Measurements from ENCODE around the gene ARVCF. TPM values are rescaled to one million over a fixed set of nuclear protein-coding genes. Genes with fewer than 3 reads are reported as not detected.

The ARVCF gene
- total and polyA plus RNA-seq, 2 experiments from 2014 or later: 15.6 to 122 TPM

- TF ChIP-seq EZH2 (IDR thresholded peaks at IDR 0.05; ENCODE audit: low read depth, unreplicated experiment): no peak
- TF ChIP-seq JUNB (IDR thresholded peaks at IDR 0.05; ENCODE audit: unreplicated experiment): no peak
- no peak for TF ChIP-seq STAT1 (IDR thresholded peaks at IDR 0.05; ENCODE audit: unreplicated experiment)
- no peak for TF ChIP-seq CTCF (conservative IDR thresholded peaks at IDR 0.05; ENCODE audit: low read depth in 2 of 2)
- no peak for TF ChIP-seq EZH2phosphoT487 (IDR thresholded peaks at IDR 0.05; ENCODE audit: unreplicated experiment)
- no peak for TF ChIP-seq NANOG (IDR thresholded peaks at IDR 0.05; ENCODE audit: borderline replicate concordance)
- TF ChIP-seq CREB1 (CRISPR knock-in tag; IDR thresholded peaks at IDR 0.05; ENCODE audit: low read depth): no peak
- no peak for TF ChIP-seq ZNF331 (CRISPR knock-in tag; IDR thresholded peaks at IDR 0.05; ENCODE audit: low read depth)
- TF ChIP-seq, protein P1, sequence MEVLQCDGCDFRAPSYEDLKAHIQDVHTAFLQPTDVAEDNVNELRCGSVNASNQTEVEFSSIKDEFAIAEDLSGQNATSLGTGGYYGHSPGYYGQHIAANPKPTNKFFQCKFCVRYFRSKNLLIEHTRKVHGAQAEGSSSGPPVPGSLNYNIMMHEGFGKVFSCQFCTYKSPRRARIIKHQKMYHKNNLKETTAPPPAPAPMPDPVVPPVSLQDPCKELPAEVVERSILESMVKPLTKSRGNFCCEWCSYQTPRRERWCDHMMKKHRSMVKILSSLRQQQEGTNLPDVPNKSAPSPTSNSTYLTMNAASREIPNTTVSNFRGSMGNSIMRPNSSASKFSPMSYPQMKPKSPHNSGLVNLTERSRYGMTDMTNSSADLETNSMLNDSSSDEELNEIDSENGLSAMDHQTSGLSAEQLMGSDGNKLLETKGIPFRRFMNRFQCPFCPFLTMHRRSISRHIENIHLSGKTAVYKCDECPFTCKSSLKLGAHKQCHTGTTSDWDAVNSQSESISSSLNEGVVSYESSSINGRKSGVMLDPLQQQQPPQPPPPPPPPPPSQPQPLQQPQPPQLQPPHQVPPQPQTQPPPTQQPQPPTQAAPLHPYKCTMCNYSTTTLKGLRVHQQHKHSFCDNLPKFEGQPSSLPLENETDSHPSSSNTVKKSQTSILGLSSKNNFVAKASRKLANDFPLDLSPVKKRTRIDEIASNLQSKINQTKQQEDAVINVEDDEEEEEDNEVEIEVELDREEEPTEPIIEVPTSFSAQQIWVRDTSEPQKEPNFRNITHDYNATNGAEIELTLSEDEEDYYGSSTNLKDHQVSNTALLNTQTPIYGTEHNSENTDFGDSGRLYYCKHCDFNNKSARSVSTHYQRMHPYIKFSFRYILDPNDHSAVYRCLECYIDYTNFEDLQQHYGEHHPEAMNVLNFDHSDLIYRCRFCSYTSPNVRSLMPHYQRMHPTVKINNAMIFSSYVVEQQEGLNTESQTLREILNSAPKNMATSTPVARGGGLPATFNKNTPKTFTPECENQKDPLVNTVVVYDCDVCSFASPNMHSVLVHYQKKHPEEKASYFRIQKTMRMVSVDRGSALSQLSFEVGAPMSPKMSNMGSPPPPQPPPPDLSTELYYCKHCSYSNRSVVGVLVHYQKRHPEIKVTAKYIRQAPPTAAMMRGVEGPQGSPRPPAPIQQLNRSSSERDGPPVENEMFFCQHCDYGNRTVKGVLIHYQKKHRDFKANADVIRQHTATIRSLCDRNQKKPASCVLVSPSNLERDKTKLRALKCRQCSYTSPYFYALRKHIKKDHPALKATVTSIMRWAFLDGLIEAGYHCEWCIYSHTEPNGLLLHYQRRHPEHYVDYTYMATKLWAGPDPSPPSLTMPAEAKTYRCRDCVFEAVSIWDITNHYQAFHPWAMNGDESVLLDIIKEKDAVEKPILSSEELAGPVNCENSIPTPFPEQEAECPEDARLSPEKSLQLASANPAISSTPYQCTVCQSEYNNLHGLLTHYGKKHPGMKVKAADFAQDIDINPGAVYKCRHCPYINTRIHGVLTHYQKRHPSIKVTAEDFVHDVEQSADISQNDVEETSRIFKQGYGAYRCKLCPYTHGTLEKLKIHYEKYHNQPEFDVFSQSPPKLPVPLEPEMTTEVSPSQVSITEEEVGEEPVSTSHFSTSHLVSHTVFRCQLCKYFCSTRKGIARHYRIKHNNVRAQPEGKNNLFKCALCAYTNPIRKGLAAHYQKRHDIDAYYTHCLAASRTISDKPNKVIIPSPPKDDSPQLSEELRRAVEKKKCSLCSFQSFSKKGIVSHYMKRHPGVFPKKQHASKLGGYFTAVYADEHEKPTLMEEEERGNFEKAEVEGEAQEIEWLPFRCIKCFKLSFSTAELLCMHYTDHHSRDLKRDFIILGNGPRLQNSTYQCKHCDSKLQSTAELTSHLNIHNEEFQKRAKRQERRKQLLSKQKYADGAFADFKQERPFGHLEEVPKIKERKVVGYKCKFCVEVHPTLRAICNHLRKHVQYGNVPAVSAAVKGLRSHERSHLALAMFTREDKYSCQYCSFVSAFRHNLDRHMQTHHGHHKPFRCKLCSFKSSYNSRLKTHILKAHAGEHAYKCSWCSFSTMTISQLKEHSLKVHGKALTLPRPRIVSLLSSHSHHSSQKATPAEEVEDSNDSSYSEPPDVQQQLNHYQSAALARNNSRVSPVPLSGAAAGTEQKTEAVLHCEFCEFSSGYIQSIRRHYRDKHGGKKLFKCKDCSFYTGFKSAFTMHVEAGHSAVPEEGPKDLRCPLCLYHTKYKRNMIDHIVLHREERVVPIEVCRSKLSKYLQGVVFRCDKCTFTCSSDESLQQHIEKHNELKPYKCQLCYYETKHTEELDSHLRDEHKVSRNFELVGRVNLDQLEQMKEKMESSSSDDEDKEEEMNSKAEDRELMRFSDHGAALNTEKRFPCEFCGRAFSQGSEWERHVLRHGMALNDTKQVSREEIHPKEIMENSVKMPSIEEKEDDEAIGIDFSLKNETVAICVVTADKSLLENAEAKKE (CRISPR knock-in tag; IDR thresholded peaks at IDR 0.05): no peak
- no peak for TF ChIP-seq POLR2AphosphoS5 (IDR thresholded peaks at IDR 0.05; ENCODE audit: low read depth)
- TF ChIP-seq ZNF114 (CRISPR knock-in tag; IDR thresholded peaks at IDR 0.05): no peak
- TF ChIP-seq, protein P2, sequence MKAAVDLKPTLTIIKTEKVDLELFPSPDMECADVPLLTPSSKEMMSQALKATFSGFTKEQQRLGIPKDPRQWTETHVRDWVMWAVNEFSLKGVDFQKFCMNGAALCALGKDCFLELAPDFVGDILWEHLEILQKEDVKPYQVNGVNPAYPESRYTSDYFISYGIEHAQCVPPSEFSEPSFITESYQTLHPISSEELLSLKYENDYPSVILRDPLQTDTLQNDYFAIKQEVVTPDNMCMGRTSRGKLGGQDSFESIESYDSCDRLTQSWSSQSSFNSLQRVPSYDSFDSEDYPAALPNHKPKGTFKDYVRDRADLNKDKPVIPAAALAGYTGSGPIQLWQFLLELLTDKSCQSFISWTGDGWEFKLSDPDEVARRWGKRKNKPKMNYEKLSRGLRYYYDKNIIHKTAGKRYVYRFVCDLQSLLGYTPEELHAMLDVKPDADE (IDR thresholded peaks at IDR 0.05): no peak
- TF ChIP-seq, protein P3, sequence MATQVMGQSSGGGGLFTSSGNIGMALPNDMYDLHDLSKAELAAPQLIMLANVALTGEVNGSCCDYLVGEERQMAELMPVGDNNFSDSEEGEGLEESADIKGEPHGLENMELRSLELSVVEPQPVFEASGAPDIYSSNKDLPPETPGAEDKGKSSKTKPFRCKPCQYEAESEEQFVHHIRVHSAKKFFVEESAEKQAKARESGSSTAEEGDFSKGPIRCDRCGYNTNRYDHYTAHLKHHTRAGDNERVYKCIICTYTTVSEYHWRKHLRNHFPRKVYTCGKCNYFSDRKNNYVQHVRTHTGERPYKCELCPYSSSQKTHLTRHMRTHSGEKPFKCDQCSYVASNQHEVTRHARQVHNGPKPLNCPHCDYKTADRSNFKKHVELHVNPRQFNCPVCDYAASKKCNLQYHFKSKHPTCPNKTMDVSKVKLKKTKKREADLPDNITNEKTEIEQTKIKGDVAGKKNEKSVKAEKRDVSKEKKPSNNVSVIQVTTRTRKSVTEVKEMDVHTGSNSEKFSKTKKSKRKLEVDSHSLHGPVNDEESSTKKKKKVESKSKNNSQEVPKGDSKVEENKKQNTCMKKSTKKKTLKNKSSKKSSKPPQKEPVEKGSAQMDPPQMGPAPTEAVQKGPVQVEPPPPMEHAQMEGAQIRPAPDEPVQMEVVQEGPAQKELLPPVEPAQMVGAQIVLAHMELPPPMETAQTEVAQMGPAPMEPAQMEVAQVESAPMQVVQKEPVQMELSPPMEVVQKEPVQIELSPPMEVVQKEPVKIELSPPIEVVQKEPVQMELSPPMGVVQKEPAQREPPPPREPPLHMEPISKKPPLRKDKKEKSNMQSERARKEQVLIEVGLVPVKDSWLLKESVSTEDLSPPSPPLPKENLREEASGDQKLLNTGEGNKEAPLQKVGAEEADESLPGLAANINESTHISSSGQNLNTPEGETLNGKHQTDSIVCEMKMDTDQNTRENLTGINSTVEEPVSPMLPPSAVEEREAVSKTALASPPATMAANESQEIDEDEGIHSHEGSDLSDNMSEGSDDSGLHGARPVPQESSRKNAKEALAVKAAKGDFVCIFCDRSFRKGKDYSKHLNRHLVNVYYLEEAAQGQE (IDR thresholded peaks at IDR 0.05; ENCODE audit: unreplicated experiment): no peak
- Histone ChIP-seq H3K4me2 (no peak overlapping the region), H3K79me2 (replicated peaks; ENCODE audit: insufficient read depth) (no peaks in the 10 kb centered on the region), H3F3A (replicated peaks; ENCODE audit: low read depth) (peaks cover 5% of the 10 kb centered on the region; the same call in 1 of the 2 replicates), H3K36me3 (ENCODE audit: insufficient read depth) (no peaks in the 10 kb centered on the region), H2AFZ (no peak overlapping the region), H3K9me2 (ENCODE audit: insufficient read depth) (no peaks in the 10 kb centered on the region), H3K27ac (ENCODE audit: low read depth) (no peak overlapping the region), H3K4me3 (no peak overlapping the region), H3K27me3 (ENCODE audit: insufficient read depth) (no peaks in the 10 kb centered on the region), H4K20me1 (replicated peaks; ENCODE audit: insufficient read depth) (no peaks in the 10 kb centered on the region; the same call in 1 of the 2 replicates), H3K4me1 (ENCODE audit: insufficient read depth) (peaks cover 14% of the 10 kb centered on the region)
- Mint-ChIP-seq H3K36me3 (ENCODE audit: low read depth) (no peaks in the 10 kb centered on the region), H3K4me1 (peaks cover 30% of the 10 kb centered on the region), H3K27me3 (ENCODE audit: insufficient read depth, low read depth, poor library complexity) (peaks cover 8% of the 10 kb centered on the region), H3K27ac (no peak overlapping the region), H3K4me3 (no peak overlapping the region), H3K9me3 (no peaks in the 10 kb centered on the region; the same call in 2 of the 3 replicates)
- DNase-seq (ENCODE audit: low spot score) (no peak), ATAC-seq (no peak)
Measured at GRCh38 chr22:19961868-19962245, 54.8 kb downstream of the ARVCF start.
